Naive thymus-derived CD4-positive, alpha-beta T cell (primary cell): ENCODE measurements around the gene L3MBTL3. TPM values are rescaled to one million over a fixed set of nuclear protein-coding genes. Genes with fewer than 3 reads are reported as not detected.

Source experiments
- ATAC-seq: fragments of 150-1000 bp; cut with Tn5 transposase; 2 replicates; pipeline ENCODE4 v1.10.0; 2021; ENCODE audit warnings: mild to moderate bottlenecking, moderate library complexity
- CTCF ChIA-PET: fragments of 350-600 bp; sonication (Branson Sonifier 250); formaldehyde crosslinking; loops from one replicate; lab custom pipeline; 2021; ENCODE audit warnings: antibody characterized with exemption; lab: Charles Lee
- POLR2A ChIA-PET: fragments of 350-600 bp; sonication (Branson Sonifier 250); formaldehyde crosslinking; loops from one replicate; lab custom pipeline; 2021; ENCODE audit warnings: antibody characterized with exemption, inconsistent platforms; lab: Charles Lee
- DNase-seq, 9 donors: peaks; one replicate each; pipeline versions ENCODE4 v3.0.0 to v3.0.0-alpha.2; 2020 to 2022; ENCODE audit warnings: mixed read lengths in 1 of 9
- H3K27ac ChIP-seq: one replicate; pipeline ENCODE4 v1.7.0; 2013; ENCODE audit warnings: mild to moderate bottlenecking, low read depth, low read length, moderate library complexity
- H3K27me3 ChIP-seq, 2 donors: one replicate each; pipeline ENCODE4 v1.7.0; 2013; ENCODE audit warnings: low read length in 2 of 2, mild to moderate bottlenecking in 2 of 2, moderate library complexity in 2 of 2; ENCODE audit not compliant: control insufficient read depth in 2 of 2, insufficient read depth in 2 of 2
- H3K36me3 ChIP-seq, 3 experiments: 1 replicate in 2 of 3; 2 replicates in 1 of 3; pipeline ENCODE4 v1.7.0; 2013; ENCODE audit warnings: low read length in 3 of 3, mild to moderate bottlenecking in 3 of 3, moderate library complexity in 1 of 3; ENCODE audit not compliant: insufficient read depth in 3 of 3, control insufficient read depth in 2 of 3
- H3K4me1 ChIP-seq, 2 donors: one replicate each; pipeline ENCODE4 v1.7.0; 2013; ENCODE audit warnings: low read length in 2 of 2, mild to moderate bottlenecking in 2 of 2, moderate library complexity in 1 of 2; ENCODE audit not compliant: control insufficient read depth in 2 of 2, insufficient read depth in 2 of 2
- H3K4me3 ChIP-seq: 2 replicates; pipeline ENCODE4 v1.7.0; 2013; ENCODE audit warnings: mild to moderate bottlenecking, low read length
- H3K9me3 ChIP-seq, 3 experiments: 1 replicate in 2 of 3; 2 replicates in 1 of 3; pipeline ENCODE4 v1.7.0; 2013; ENCODE audit warnings: low read length in 3 of 3; ENCODE audit not compliant: control insufficient read depth in 2 of 3
- H3K27ac Mint-ChIP-seq, 9 donors: one replicate each; pipeline ENCODE4 v1.8.0; 2020 to 2022; ENCODE audit warnings: mixed read lengths in 9 of 9, mild to moderate bottlenecking in 8 of 9, moderate library complexity in 5 of 9, inconsistent platforms in 2 of 9
- H3K27me3 Mint-ChIP-seq, 5 donors: one replicate each; pipeline ENCODE4 v1.8.0; 2021 to 2022; ENCODE audit warnings: mixed read lengths in 5 of 5, mild to moderate bottlenecking in 1 of 5
- H3K36me3 Mint-ChIP-seq, 5 donors: one replicate each; pipeline ENCODE4 v1.8.0; 2020 to 2022; ENCODE audit warnings: mixed read lengths in 5 of 5, mild to moderate bottlenecking in 3 of 5, inconsistent platforms in 1 of 5
- H3K4me1 Mint-ChIP-seq, 7 donors: one replicate each; pipeline ENCODE4 v1.8.0; 2020 to 2022; ENCODE audit warnings: mixed read lengths in 7 of 7, mild to moderate bottlenecking in 3 of 7, inconsistent platforms in 1 of 7
- H3K4me3 Mint-ChIP-seq, 10 donors: one replicate each; pipeline ENCODE4 v1.8.0; 2020 to 2022; ENCODE audit warnings: mild to moderate bottlenecking in 10 of 10, mixed read lengths in 10 of 10, moderate library complexity in 6 of 10, inconsistent platforms in 2 of 10
- H3K9me3 Mint-ChIP-seq, 11 donors: one replicate each; pipeline ENCODE4 v1.8.0; 2020 to 2022; ENCODE audit warnings: mixed read lengths in 11 of 11, mild to moderate bottlenecking in 4 of 11, inconsistent platforms in 1 of 11, moderate library complexity in 1 of 11
- intact Hi-C, 2 donors: fragments of 100-400 bp; cut with micrococcal nuclease; formaldehyde crosslinking; loops; one replicate each; pipeline ENCODE4 v1.15.1; 2023
- polyA plus RNA-seq, 2 donors: library from polyadenylated mRNA; unstranded; fragments of 300-500 nt; fragmentation: Illumina TruSeq; gene quantifications; one replicate each; pipeline ENCODE4 v1.2.3, GENCODE V29; 2021
- total RNA-seq, 6 experiments: library from RNA in 5 of 6; stranded (reverse) in 5 of 6; gene quantifications; 1 replicate in 5 of 6; 2 replicates in 1 of 6; pipeline ENCODE4 v1.2.3 and lab custom pipeline; 2021 to 2026

Gene L3MBTL3
- total and polyA plus RNA-seq, 7 experiments from 2014 or later, result 4.8 to 47.5 (median 29.2) TPM

DNA sequence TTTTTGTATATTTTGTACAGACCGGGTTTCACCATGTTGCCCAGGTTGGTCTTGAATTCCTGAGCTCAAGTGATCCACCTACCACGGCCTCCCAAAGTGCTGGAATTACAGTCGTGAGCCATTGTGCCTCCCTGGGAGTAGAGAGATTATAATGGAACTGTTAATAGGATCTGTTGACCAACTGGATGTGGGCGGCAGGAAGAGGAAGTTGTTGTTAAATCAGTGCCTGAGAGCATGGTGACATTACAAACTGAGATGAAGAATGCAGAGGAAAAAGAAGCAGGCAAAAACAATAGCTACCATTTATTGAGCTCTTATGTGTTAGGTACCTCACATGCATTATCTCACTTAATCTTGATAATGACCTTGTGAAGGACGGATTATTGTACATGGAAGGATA lies 9.2 kb upstream of the L3MBTL3 start:
- no peaks in the 10 kb centered on the region for H3K9me3 ChIP-seq
- Mint-ChIP-seq H3K9me3 (no peaks in the 10 kb centered on the region), H3K27ac (no peak overlapping the region), H3K4me1 (peaks cover 0 to 3% (median 0%) of the 10 kb centered on the region in 7 donors), H3K36me3 (no peaks in the 10 kb centered on the region), H3K27me3 (peaks cover 0 to 22% (median 5%) of the 10 kb centered on the region in 5 donors), H3K4me3 (no peak overlapping the region)
- H3K36me3 ChIP-seq, result no peaks in the 10 kb centered on the region
- no peaks in the 10 kb centered on the region for H3K27me3 ChIP-seq
- intact Hi-C loops, result no loop called here
- DNase-seq, result no peak
- H3K4me3 ChIP-seq, result no peak overlapping the region
- ATAC-seq, result no peak
- no peaks in the 10 kb centered on the region for H3K4me1 ChIP-seq
- ChIA-PET POLR2A (no interaction called here), CTCF (no interaction called here)
- no peak overlapping the region for H3K27ac ChIP-seq

DNA sequence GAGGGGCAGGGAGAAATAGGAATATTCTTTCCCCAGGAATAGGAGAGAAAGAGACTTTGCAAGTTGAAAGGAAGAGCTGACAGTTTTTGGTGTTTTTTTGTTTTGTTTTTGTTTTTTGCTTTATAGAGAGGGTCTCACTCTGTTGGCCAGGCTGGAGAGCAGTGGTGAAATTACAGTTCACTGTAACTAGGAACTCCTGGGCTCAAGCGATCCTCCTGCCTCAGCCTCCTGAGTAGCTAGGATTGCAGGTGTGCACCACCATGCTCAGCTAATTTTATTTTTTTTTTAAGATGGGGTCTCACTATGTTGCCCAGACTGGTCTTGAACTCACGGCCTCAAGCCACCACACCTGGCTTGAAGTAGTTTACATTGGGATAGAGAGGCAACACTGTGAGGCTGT lies 8.0 kb upstream of the L3MBTL3 start:
- Mint-ChIP-seq H3K4me3 (no peak overlapping the region), H3K9me3 (no peaks in the 10 kb centered on the region), H3K36me3 (no peaks in the 10 kb centered on the region), H3K27ac (no peak overlapping the region), H3K4me1 (peaks cover 0 to 3% (median 0%) of the 10 kb centered on the region in 7 donors), H3K27me3 (peaks cover 0 to 32% (median 5%) of the 10 kb centered on the region in 5 donors)
- ATAC-seq (no peak), DNase-seq (no peak)
- H3K9me3 ChIP-seq, result no peaks in the 10 kb centered on the region
- no peaks in the 10 kb centered on the region for H3K36me3 ChIP-seq
- CTCF ChIA-PET, result no interaction called here
- intact Hi-C loops, result no loop called here
- no peak overlapping the region for H3K4me3 ChIP-seq
- no peaks in the 10 kb centered on the region for H3K27me3 ChIP-seq
- H3K27ac ChIP-seq, result no peak overlapping the region
- POLR2A ChIA-PET, result interaction anchor here (0.5 kb wide), 1 partner anchor 1190 kb away, joined by 3 read pairs; no protein-coding TSS in a partner anchor
- no peaks in the 10 kb centered on the region for H3K4me1 ChIP-seq

DNA sequence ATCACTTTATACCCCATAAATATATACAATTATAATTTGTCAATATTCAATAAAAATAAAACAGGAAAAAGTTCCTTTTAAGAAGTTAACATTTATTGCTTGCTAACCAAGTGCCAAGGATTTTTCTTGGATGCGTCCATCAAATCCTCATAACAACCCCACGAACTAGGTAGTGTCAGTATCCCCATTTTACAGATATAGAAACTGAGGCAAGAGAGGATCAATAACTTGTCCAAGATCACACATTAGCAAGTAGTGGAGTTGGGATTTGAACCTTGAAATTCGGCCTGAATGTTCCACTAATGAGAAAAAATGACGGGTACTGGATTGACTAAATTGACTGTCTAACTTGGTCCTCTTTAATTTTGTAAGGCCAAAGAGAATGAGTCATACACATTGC lies 5.7 kb upstream of the L3MBTL3 start:
- ChIA-PET POLR2A (interaction anchor here (0.7 kb wide), 1 partner anchor 9 kb away, joined by 3 read pairs; no protein-coding TSS in a partner anchor), CTCF (no interaction called here)
- no peaks in the 10 kb centered on the region for H3K27me3 ChIP-seq
- H3K4me3 ChIP-seq, result no peak overlapping the region
- ATAC-seq (no peak), DNase-seq (no peak)
- no peaks in the 10 kb centered on the region for H3K36me3 ChIP-seq
- H3K36me3 Mint-ChIP-seq, result no peaks in the 10 kb centered on the region
- H3K27ac ChIP-seq, result no peak overlapping the region
- intact Hi-C loops, result no loop called here
- peaks cover 0 to 1% of the 10 kb centered on the region in 2 donors for H3K4me1 ChIP-seq
- H3K9me3 Mint-ChIP-seq, result no peaks in the 10 kb centered on the region
- H3K4me3 Mint-ChIP-seq, result no peak overlapping the region
- H3K27me3 Mint-ChIP-seq, result peaks cover 0 to 36% (median 5%) of the 10 kb centered on the region in 5 donors
- no peak overlapping the region for H3K27ac Mint-ChIP-seq
- H3K4me1 Mint-ChIP-seq, result peaks cover 0 to 3% (median 0%) of the 10 kb centered on the region in 7 donors
- no peaks in the 10 kb centered on the region for H3K9me3 ChIP-seq

- peak overlapping the region; percentile 77 for H3K27ac ChIP-seq
- H3K9me3 ChIP-seq, result no peaks in the 10 kb centered on the region
- DNase-seq (peak in 4 of 9 donors; percentile 18 to 52 (median 42)), ATAC-seq (peak; percentile 37)
- H3K27me3 Mint-ChIP-seq, result peaks cover 0 to 36% (median 0%) of the 10 kb centered on the region in 5 donors
- intact Hi-C loops, result loop anchor here (1.0 to 5.0 kb wide), 4 partner anchors 9 to 1608 kb away; partner anchors contain the start of gene MED23 (in 1 of the 2)
- peak overlapping the region; percentile 96 to 100 (median 97) for H3K27ac Mint-ChIP-seq
- peaks cover 5 to 14% of the 10 kb centered on the region in 2 donors for H3K4me1 ChIP-seq
- CTCF ChIA-PET, result interaction anchor here (1.0 kb wide), 1 partner anchor 421 kb away, joined by 5 read pairs; no protein-coding TSS in a partner anchor
- H3K4me3 Mint-ChIP-seq, result peak overlapping the region; percentile 96 to 100 (median 100)
- H3K4me3 ChIP-seq, result peak overlapping the region; percentile 100
- H3K27me3 ChIP-seq, result no peaks in the 10 kb centered on the region
- H3K4me1 Mint-ChIP-seq, result peaks cover 9 to 35% (median 27%) of the 10 kb centered on the region in 7 donors
- H3K36me3 ChIP-seq, result peaks cover 0 to 12% (median 0%) of the 10 kb centered on the region in 3 experiments
- peaks cover 0 to 10% (median 5%) of the 10 kb centered on the region in 5 donors for H3K36me3 Mint-ChIP-seq
- POLR2A ChIA-PET, result interaction anchor here (0.7 to 1.1 kb wide), 2 partner anchors 113 to 346 kb away, joined by 3 read pairs; no protein-coding TSS in a partner anchor
- H3K9me3 Mint-ChIP-seq, result peaks cover 0 to 6% (median 0%) of the 10 kb centered on the region in 11 donors
Observed at GRCh38 chr6:130018744-130019325, 454 bp downstream of the L3MBTL3 start.

DNA sequence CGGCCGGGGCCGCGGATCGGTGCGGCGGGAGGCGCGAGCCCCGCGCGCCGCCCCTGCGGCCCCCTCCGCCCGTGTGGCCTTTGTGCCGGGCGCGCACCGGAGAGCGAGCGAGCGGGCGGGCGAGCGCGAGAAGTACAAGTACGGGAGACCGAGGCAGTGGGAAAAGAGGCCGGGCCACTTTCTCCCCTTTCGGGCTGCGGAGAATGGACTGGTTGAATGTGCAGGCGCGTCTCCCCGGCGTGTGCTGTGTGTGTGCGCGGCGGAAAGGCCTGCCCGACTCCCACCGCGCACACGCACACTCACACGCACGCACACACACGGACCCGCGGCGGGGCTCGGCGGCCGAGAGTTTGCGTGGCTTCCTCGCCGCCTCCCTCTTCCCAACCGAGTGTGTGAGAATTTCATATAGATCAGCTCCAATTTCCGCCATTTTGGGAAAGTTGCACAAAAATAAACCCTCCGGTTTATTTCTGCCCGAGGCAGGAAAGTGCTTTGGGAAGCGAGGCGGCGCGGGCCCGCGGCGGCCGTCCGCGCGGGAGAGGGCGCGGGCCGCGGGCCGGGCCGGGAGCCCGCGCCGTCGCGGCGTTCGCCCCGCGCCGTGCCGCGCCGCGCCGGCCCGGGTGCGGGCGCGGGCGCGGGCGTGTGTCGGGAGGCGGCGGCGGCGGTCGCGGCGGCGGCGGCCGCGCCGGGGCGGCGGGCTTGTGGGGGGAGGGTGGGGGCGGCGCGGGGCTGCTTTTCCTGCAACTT lies 1.1 kb downstream of the L3MBTL3 start:
- intact Hi-C loops, result loop anchor here (1.0 to 5.0 kb wide), 15 partner anchors 9 to 1608 kb away; partner anchors contain the start of genes MED23 (in 1 of the 2) and SAMD3 (in 1 of the 2)
- H3K4me3 ChIP-seq, result peak overlapping the region; percentile 75
- H3K36me3 ChIP-seq, result peaks cover 0 to 12% (median 0%) of the 10 kb centered on the region in 3 experiments
- no peaks in the 10 kb centered on the region for H3K9me3 ChIP-seq
- ChIA-PET POLR2A (interaction anchor here (0.7 to 1.1 kb wide), 2 partner anchors 113 to 347 kb away, joined by 3 read pairs; no protein-coding TSS in a partner anchor), CTCF (interaction anchor here (1.0 kb wide), 1 partner anchor 421 kb away, joined by 5 read pairs; no protein-coding TSS in a partner anchor)
- H3K4me3 Mint-ChIP-seq, result peak overlapping the region; percentile 86 to 100 (median 92)
- peaks cover 0 to 13% (median 6%) of the 10 kb centered on the region in 5 donors for H3K36me3 Mint-ChIP-seq
- H3K4me1 Mint-ChIP-seq, result peaks cover 9 to 40% (median 32%) of the 10 kb centered on the region in 7 donors
- H3K9me3 Mint-ChIP-seq, result peaks cover 0 to 6% (median 0%) of the 10 kb centered on the region in 11 donors
- ATAC-seq (peak; percentile 26), DNase-seq (peak; percentile 18 to 52 (median 44))
- no peaks in the 10 kb centered on the region for H3K27me3 ChIP-seq
- peak overlapping the region; percentile 72 for H3K27ac ChIP-seq
- H3K27ac Mint-ChIP-seq, result peak overlapping the region; percentile 65 to 100 (median 88)
- peaks cover 0 to 30% (median 0%) of the 10 kb centered on the region in 5 donors for H3K27me3 Mint-ChIP-seq
- H3K4me1 ChIP-seq, result peaks cover 5 to 14% of the 10 kb centered on the region in 2 donors
